SKM-1 (cell line): ENCODE results near the gene REEP3.

Source experiments
- DNase-seq: peaks from one replicate; lab custom pipeline; 2025; ENCODE audit not compliant: unreplicated experiment; lab: John Stamatoyannopoulos, UW

Gene REEP3

GRCh38 chr10:63584725-63585035 lies 63.5 kb downstream of the REEP3 start:
- no peak for DNase-seq

DNA sequence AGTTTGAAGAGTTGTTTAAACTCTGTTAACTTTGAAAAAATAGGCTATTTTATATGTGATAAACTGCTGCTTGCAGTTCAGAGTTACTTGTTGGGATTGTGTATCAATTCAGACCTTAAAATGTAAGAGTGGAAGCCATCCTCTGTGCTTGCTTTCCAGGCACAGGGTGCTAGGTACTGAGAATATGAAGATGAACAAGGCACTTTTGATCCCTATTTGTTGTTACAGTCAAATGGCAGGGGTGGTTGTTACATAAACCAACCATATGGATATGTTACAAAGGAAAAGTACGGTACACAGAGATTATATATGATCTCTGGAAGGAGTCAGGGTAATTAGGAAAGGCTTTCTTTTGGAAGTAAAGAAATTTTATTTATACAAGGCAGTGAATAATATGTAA lies 63.8 kb downstream of the REEP3 start:
- DNase-seq = no peak

DNA sequence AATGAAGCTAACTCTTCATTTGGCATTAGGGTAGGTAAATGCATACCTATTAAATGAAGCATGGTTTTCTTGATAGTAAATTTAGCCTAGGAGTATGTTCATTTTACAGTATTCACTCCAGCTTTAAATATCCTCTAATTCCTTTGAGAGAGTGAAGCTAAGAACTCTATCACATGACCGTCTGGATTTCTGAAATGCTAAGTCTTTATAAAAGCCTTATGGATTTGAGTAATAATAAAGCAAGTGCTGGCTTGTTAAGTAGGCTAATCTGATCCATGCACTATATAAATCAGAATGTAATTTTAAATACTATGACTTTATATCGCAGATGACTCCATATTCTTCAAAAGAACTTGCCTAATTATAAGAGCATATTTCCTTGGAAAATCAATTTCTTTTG lies 64.8 kb downstream of the REEP3 start:
- DNase-seq = no peak

GRCh38 chr10:63587191-63587590 lies 66.0 kb downstream of the REEP3 start:
- DNase-seq = no peak

- DNase-seq = no peak
Measured at GRCh38 chr10:63588436-63589167, 67.4 kb downstream of the REEP3 start.

- no peak for DNase-seq
Measured at GRCh38 chr10:63591600-63592379, 70.6 kb downstream of the REEP3 start.

DNA sequence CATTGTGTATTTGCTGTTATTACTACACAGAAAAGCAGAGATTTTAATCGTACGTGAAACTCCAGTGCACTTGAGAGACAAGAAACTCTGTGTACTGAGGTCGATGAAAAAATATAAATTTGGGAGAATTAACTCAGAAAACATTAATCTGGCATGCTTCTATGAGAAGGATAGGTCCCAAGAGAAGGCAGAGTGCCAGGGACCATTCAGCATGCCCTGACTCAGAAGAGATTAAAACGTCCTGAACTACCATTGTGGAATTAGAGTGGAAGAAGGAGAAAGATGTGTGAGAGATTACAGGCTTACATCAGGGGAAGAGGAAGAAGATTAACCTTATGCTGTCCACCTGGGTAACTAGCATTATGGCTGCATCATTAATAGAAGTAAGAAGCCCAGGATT lies 72.4 kb downstream of the REEP3 start:
- no peak for DNase-seq

- DNase-seq = no peak
Measured at GRCh38 chr10:63595072-63595471, 73.9 kb downstream of the REEP3 start.

GRCh38 chr10:63596924-63597323 lies 75.7 kb downstream of the REEP3 start:
- DNase-seq = no peak

DNA sequence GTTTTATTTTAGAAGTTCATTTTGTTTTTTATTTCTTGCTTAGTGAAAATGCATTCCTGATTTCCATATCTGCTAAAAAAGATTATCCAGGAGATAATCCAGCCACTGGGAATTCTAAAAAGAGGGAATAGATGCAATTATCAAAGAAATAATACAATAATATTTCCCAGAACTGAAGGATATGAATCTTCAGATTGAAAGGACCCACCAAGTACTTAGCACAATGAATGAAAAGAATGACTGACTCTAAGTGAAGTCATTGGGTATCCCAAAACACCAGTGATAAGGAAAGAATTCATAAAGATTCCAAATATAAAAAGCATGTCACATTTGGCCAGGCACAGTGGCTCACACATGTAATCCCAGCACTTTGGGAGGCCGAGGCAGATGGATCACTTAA lies 79.3 kb downstream of the REEP3 start:
- no peak for DNase-seq

- DNase-seq = no peak
Measured at GRCh38 chr10:63603709-63604445, 82.7 kb downstream of the REEP3 start.

- no peak for DNase-seq
Measured at GRCh38 chr10:63605197-63605967, 84.2 kb downstream of the REEP3 start.

DNA sequence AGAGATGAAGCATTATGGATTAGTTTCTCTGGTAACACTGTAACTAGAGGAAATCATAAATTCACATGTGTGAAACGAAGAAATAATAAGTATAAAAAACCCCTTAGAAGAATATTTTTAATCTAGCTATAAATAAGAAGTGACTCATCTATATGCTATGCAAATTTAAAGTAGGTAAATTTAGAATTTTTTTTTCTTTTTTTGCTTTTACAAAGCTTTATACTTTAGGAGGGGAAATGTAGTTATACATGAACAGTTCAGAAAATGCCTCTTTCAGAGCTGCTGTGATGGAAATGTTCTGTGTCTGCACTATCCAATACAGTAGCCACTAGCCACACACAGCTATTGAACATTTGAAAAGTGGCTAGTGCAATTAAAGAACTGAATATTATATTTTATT lies 87.3 kb downstream of the REEP3 start:
- no peak for DNase-seq

DNA sequence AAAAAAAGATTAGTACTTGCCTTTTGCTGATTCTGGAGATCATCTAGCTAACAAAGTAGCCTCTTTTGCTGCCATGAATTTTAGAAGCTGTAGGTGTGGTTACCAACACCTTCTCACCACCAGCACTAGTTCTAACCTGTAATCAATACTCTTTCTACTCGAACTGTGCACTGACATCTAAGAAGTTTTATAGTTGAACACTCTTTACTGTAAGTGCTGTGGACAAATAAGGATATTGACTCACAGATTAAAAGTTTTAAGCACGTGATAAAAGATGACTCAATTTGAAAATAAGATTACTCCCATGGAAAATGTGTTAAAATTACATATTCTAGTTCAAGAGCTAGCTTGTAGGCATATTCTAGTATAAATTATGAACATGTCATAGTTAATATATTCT lies 89.9 kb downstream of the REEP3 start:
- no peak for DNase-seq

DNA sequence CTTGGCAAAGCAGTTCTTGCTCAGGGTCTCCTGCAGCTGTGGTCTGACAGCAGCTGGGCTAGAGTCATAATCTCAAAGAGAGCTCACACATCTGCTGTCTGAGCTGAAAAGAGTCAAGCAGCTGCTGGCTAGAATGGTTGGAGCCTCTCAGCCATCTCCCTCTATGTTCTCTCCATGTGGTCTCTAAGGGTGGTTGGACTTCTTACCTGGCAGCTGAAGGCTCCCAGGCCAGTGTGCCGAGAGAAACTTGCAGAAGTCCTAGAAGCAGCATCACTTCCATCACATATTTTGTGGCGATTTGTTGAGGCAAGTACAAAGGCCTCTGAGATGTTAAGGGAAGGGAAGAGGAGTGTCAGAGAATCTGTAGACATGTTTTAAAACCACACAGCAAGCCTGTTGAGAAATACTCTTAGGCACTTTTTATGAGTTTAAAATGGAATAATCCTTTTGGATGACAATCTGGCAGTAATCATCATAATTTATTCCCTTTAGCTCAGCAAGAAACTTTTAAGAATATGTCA lies 93.2 kb downstream of the REEP3 start:
- no peak for DNase-seq

- no peak for DNase-seq
Measured at GRCh38 chr10:63618552-63618951, 97.4 kb downstream of the REEP3 start.

DNA sequence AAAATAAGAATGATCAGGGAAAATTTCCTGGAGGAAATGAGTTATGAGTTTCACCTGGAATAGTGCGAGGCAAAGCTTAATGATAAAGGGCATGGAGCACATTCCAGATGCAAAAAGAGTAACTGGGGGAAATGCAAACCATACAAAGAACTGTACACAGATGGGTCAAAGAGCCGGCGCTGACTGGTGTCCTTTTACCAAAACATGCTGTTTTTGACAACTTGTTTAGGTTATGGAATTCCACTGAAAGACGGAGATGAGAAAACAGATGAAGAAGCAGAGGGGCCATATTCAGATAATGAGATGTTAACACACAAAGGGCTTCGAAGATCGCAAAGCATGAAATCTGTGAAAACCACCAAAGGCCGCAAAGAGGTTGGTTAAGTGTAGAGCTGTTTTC lies 98.2 kb downstream of the REEP3 start:
- no peak for DNase-seq

GRCh38 chr10:63622097-63622496 lies 100.9 kb downstream of the REEP3 start:
- no peak for DNase-seq

DNA sequence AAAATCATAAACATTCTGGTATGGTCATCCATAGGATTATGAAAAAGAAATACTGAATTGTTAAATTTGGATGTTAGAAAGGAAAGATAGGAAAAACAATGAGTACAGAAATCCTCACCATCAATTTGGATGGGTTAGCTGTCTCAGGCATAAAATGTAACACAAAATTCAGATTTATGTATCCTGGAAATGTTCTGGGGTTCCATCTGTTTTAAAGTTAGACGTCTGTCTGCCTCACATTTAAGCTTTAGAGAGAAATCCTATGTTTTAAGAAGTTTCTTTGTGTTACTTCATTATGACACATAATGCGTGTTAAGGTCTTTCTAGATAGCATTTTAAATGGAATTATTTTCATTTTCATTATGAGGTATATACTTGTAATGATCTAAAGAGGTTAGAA lies 103.5 kb downstream of the REEP3 start:
- DNase-seq = no peak

DNA sequence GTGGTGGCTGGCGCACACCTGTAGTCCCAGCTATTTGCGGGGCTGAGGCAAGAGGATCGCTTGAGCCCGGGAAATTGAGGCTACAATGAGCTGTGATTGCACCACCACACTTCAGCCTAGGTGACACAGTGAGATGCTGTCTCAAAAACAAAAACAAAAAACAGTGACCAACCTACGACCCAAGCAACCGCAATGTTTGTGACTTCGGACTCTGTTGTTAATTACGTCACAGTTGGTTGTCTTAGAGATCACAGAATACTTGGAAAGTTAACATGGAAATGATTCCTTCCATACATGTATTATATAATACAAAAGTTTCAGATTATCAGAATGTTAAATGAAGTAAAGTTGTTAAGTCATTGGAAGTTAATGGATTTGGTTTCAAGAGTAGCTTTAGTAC lies 106.2 kb downstream of the REEP3 start:
- no peak for DNase-seq

DNA sequence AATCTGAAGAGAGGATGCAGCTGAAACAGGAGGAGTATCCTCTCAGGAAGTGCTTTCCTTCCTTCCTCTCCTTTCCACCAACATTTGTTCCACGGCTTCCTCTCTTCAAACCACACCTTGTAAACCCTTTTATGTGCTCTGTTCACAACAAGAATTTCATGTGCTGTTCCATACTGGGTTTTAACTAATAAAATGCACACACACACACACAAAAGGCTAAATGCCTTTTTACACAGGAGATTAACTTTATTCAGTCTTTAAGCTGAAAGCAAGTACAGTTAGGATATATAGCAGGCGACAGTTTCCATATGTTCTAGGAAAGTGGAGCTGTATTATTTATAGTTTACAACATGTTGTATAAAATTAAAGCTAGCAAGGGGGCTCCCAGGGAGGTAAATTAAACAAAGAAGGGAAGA lies 106.7 kb downstream of the REEP3 start:
- DNase-seq = no peak
